Activated CD4-positive, alpha-beta T cell treated with anti-CD3 and anti-CD28 coated beads, Interleukin-2, amount 50 U/mL, for 4 hours (primary cell): ENCODE results near the gene COPG2.

Source experiments
- DNase-seq, 2 experiments: peaks; one replicate each; pipeline ENCODE4 v3.0.0-alpha.2; 2020

Gene COPG2

DNA sequence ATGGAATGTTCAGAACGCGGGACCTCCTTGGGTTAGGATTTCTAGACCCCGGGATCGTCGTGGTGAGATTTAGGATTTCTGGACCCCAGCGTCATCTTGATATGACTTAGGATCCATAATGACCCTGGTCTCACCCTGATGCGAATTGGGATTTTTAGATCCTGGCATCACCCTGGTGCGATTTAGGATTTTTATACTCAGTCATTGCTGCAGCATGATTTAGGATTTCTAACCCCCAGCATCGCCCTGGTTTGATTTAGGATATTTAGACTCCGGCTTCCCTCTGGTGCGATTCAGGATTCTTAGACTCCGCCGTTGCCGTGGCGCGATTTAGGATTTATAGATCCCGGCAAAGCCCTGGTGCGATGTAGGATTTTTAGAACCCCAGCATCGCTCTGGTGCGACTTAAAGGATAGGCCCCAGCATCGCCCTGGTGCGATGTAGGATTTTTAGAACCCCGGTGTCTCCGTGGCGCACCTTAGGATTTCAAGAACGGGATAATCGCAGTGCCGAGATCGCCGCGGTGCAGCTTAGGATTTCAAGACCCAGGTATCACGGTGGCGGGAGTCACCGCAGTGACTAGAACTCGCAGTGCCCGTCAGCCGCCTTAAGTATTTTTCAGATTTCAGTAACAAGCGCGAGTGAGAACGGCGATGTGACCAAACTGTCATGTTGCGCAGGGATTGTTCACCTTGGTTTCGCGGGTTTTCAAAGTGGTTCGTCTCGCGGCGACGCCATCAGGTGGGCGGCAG is 175.8 kb downstream of the COPG2 start:
- DNase-seq: no peak

DNA sequence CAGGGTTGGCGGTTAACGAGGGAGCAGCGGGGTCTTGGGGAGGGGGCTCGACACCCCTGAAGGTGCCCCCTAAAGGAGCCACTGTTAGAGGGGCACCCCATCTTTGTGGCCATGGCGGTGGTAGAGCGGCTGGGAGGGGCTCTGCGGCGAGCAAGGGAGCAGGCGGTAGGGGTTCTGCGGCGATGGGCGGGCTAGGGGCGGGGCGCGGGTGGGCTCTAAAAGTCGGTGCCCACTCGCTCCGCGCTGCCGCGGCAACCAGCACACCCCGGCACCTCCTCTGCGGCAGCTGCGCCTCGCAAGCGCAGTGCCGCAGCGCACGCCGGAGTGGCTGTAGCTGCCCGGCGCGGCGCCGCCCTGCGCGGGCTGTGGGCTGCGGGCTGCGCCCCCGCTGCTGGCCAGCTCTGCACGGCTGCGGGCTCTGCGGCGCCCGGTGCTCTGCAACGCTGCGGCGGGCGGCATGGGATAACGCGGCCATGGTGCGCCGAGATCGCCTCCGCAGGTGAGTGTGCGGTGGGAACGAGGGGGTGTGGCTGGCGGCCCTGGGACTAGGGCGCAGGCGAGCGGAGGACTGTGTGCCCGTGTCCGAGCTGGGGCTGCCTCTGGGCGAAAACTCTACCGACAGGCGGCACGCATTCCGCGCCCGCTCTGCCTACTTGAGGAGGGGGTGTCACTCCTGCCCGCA is 176.6 kb downstream of the COPG2 start, which contains the start of gene MEST:
MEST (plus strand) TSS at position 245 of the 682 bp plus-strand sequence; CDS start at position 474, 229 bp downstream.
- no peak for DNase-seq

DNA sequence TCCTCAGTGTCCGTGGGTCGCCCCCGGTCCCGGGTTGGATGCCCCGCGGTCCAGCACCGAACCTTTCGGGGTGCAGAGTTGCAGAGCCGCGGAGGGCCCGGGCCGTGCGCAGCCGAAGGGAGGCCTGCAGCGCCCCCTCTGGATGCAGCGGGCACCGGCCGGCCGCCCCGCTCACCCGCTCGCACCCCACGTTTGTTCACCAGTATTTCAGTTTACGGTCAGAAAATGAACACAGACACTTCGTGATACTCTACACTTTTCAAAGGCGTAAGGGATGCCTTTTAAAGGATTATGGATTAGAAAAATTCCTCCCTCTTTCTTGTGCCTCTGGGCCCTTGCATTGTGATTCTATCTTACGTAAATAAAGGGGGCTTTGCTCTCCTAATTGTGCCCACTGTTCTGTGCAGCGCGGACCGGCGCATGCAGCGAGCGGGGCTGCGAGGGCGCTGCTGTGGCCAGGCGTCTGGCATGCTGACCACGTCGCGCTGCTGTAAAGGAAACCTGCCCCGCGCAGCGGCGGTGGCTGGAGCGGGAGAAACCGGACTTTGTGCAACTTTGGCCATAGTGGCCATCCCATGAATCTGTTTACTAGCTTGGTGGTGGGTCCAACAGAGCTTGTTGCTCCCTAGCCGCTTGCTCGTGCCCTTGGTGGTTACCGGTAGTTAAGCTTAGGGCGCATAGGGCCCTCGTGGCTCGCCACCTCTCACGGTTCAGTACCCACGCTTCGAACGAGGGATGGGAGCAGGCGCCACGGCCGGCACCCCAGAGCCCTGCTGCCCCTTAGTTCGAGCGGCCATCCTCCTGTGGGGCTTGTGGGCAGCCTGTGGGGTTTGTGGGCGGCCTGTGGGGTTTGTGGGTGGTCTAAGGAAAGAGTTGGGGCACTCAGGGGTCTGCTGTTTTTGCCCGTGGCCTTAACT is 177.4 kb downstream of the COPG2 start:
- peak in 1 of 2 experiments; percentile 8 for DNase-seq

DNA sequence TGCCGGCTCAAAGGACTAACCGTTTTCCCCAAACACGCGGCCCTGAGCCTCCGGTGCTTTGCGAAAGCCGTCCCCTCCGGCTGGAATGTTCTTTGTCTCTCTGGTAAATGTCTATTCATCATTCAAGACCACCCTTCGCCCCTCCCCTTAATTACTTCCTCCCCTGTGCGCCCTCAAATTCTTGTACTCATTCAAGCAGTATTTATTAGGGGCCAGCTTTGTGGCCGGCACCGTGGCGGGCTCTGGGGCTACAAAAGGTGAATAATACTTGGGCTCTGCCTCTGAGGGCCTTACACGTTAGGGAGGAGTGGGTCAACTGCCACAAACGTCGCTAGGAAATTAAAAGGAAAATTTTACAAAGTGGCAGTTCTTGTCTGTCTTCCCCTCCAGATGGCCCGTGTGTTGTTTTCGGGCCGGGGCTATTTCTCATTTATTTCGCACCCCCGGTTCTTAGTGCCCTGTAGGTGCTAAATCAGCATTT is 178.2 kb downstream of the COPG2 start:
- DNase-seq: no peak

DNA sequence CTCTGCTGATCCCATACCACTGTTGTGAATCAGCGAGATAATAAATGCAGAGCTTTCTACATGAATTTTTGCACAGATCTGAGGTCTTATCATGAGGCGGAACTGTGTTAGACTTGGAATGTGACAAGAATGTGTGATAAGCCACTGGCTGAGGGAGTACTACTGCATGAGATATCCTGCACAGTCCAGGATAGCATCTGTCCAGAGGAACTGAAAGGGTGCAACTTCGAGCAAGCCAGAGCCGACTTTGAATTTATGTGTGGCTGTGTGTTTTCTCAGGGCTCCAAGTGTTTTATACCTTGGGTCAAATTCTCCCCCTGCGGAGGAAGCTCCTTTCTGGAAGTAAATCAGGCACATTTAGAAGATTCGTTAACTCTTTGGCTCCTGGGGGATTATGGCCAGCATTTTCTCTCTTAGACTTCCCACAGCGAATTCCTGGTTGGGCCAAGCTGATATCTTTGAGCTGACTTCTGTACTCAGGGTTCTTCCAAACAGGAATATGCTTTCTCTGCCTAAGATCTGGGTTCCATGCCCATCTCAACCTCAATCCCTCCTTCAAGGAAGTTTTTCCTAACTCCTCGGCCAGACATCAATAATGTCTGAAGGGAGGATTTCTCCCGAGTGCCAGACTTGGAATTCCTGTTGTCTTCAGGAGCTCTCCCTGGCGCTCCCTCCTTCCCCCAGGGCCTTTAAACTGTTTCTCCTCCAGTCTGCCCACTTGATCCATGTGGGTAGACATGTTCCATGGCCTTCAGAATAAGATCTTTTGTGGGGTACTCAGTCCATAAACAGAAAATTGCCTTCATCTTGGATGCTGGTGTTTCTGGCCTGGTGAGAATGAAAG is 179.2 kb downstream of the COPG2 start:
- no peak for DNase-seq

DNA sequence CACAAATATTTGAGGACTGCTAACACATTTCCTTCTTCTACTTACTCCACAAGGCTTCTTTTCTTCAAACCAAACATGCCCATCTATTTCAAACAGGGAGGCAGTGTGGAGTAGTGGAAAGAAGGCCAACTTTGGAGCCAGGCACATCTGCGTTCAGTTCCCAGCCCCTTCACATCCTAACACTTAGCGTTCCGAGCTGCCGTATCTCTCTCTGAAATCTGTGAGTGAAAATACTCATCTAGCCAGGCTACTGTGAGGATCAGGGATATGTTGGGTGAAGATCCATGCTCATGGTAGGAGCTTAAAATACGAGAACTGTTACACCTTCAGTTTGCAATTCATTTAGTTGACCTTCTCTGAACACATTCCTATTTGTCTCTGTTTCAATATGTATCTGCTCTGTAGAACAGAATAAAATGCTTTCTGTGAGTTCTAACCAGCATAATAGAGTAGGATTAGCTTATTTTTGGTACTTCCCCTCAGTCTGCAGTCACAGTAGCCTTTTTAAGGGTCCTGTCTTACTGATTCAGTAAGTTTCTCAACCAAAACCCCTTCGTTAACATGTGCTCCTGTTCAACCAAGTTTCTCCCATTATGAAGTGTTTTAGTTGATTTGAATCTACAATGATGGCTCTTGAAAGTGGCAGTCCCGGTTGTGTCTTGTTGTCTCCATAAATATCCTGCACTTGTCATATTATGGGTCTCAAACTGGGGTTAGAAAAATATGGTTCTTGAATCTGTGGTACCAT is 180.0 kb downstream of the COPG2 start:
- no peak for DNase-seq

DNA sequence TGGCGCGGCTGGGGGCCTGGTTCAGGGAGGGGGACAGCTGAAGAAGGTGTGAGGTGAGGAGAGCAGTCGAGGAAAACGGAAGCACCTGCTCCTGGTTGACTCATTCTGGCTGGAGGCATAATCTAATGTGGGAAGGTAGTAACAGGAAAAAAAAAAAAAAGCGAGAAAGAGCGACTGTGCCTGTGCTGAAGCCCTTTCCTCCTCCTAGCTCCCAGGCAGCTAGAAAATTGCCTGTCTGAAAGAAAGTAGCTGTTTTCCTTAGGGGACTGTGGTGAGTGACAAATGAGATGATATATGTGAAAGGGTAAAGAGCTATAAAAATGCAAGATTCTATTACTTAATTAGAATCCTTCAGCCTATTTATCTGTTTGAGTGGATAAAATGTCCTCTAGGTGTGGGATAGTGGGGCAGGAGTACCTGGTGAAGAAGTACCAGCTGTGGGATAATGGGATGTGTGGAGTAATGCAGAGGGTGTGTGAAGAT is 181.6 kb downstream of the COPG2 start:
- DNase-seq: no peak

DNA sequence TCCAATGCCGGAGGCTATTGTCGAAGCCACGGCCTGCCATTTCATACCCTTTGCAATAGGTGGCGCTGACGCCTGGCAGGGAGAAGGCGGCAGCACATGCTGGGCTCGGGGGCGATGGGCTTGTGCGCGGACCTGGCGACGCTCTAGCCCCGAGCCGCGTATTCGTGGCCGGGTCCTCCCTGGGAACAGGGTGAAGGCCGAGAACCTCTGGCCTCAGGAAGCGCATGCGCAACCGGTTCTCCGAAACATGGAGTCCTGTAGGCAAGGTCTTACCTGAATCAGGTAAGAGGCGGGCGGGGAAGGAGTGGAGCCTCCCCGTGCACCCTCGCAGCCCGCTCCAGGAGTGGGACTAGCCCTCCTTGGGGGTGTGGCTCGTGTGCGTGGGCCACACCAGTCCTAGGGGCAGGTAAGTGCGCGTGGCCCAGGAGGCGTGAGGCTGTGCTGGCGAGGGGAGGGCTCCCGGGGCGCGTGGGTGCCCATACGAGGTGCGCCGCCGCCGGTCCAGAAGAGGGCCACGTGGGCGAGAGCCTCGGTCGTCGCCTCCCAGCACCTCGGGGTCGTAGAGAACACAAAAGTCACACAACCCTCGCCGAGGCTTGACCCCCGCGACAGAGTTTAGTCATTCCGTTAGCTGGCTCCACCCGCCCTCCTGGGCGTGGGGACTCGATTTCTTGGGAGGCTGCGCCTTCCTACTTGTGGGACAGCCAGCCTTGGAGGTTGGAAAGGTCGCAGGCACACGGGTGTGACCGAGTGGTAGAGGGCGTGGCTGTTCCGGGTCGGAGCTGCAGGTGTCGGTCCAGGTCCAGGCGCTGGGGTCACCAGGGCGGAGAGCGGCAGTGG is 182.2 kb downstream of the COPG2 start:
- peak; percentile 45 to 47 for DNase-seq

DNA sequence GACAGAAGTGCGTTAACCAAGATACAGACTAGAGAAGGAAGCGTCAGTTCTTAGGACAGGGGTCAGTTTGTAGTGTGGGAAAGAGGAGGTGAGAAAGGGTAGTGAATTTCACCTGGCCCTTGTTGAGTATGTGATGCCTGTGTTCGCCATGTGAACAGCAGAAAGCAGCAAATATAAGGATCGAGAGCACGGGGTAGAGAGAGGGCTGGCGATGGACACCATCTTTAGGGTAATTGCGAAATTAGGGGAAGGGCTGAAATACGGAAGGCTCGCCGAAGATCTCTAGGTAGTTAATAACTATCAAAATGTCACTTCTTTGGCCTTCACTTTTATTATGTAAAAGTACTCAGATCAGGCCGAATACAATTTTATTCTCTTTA is 182.8 kb downstream of the COPG2 start:
- no peak for DNase-seq

DNA sequence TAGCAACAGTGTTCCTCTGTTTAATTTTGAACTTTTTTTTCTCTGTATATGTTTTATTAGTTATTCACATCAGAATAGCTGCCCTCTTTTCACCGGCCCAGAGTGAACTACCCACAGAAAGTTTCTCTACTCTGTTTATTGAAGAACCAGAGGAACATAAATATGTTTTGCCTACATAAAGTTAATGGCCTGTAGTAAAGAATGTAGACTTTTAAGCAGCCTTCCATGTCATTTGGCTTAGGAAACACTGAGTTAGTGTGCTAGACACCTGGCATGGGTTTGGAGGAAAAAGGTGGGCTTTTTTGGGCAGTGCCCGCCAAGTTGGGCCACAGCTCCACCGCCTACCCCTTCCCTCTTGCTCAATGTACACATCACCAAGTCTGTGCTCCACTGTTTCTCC is 185.5 kb downstream of the COPG2 start:
- DNase-seq: no peak

DNA sequence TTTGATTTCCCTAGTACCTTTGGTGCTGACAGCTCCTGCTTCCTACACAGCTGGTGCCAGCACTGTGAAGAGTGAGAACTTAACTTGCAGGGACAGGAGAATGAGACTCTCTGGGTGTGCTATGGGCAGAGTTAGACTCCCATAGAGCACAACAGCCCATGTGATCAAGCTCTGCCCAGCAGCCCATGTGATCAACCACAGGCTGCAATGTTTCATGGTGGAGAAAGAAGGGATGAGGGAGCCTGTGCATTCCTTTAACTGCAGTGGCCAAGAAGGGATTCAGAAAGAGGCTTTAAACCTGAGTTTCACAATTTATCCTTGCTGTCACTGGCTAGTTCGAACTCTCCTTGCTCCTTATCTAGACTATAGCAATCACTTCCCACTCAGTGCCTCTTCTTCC is 186.7 kb downstream of the COPG2 start:
- DNase-seq: no peak

DNA sequence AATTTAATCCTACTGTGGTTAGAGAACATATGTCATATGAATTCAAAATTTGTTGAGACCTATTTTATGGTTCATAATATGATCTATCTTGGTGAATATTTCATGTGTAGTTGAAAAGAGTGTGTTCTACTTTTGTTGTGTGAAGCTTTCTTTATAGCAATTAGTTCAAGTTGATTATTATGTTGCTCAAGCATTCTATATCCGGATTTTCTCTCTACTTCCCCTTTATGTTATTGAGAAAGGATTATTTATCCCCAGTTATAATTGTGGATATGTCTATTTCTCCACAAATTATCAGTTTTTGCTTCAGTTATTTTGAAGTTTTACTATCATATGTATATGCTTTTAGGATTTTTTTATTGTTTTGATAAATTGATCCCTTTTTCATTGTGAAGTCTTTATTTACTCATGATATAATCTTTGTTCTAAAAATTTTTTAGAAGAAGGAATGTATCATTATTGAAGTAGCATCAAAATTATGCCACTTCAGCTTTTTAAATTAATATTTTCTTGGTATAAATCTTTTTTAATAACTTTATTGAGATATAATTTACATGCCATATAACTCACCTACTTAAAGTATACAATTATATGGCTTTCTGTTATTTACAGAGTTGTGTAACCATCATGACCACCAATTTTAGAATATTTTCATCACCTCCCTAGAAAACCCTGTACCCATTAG is 188.7 kb downstream of the COPG2 start:
- DNase-seq: no peak

DNA sequence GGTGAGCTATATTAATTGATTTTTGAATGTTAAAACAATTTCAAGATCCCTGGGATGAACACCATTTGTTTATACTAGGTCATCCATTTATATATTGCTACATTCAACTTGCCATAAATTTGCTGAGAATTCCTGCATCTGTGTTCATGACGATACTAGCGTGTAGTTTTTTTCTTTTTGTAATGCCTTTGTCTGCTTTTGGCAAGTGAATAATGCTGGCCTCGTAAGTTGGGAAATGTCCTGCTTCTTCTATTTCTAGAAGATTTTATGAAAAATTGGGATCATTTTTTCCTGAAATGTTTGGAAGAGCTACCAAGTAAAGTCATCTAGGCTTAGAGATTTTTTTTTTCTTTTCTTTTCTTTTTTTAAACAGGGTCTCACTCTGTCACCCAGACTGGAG is 189.6 kb downstream of the COPG2 start:
- no peak for DNase-seq

DNA sequence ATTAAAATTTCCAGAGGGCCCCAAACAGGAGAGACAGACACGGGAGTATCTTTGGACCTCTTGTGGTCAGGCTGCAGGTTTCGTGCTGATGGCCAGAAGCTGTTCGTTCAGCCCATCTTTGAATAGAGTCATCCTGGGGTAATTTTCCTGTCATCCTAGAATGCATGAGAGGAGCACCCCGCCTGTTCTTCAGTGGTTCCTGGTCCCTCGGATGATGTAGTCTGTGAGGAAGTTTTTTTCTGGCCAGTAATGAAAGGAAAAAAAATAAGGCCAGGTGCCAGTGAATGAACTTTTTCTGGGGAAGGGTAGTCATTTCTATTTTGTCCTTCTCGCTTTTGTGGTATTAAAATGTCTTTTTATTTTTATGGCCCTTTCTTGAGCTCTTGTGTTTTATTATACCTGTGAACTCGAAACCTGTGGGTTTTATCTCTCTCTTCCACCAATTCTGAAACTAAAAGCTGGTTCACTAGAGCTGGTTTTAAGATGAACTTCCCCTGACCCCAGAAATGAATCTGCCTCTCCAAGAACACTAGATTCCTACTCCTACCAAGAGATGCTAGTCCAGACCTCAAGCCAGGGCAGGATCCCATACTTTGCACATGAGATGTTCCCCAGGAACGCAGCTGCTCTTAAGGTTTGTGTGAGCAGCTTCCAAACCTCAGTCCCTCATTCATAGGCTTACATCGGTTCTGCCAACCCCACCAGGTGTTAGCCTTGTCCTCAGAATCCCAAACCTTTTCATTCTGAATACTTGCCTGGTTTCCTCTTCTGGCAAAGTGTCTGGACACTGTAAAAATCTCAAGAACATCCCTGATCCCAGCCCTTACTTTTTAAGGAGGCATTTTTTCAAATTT is 192.0 kb downstream of the COPG2 start:
- no peak for DNase-seq

DNA sequence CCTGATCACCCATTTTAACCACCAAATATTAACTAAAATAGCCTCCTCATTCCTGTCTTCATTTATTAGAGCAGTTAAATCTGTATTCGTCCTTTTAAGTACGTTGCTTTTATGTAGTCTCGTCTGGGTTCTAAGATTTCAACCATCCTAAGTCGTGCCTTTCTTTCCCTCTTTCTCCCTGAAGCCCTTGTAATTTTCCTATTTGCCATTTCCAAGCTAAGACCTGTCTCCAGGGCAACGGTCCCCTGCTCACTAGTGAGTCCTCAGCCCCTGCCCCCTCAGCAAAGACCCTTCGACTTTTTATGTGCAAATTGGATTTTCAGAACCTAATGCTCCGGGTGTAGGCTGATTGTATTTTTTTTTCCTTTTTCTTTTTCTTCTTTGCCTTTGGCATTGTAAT is 192.8 kb downstream of the COPG2 start:
- DNase-seq: no peak

DNA sequence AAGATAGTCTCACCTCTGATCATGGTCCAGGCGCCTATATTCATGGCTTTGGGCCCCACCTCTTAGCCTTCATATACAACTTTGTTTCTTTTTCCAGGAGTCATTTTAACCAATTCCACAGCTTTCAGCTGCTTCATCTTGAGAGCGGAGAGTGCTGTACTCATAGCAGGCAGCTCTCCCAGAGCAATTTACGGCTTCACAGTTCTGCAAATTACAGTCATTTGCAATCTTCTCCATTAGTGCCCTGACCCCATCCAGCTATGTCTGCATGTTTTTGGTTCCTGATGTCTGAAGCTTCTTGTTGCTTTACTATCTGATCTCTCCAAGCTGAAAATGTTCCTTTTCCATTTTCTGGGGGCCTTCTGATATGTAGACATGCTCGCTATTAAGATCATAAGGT is 194.7 kb downstream of the COPG2 start:
- no peak for DNase-seq

DNA sequence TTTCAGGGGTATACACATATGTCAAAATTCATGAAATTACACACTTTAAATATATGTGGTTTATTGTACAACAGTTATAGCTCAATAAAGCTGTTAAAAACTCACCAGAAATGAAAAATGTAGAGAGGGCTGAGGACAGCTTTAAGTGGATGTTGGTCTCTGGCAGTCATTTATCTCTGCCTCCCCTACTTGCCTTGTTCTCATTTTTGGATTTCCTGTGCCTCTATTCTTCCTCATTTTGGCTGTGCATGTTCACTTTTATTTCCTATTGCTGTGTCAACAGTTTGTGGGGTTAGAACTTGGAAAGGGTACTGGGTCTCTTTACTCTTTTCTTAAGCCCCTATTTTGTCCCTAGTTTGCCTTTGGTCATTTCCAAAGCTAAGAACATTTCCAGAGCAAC is 195.3 kb downstream of the COPG2 start:
- DNase-seq: no peak

DNA sequence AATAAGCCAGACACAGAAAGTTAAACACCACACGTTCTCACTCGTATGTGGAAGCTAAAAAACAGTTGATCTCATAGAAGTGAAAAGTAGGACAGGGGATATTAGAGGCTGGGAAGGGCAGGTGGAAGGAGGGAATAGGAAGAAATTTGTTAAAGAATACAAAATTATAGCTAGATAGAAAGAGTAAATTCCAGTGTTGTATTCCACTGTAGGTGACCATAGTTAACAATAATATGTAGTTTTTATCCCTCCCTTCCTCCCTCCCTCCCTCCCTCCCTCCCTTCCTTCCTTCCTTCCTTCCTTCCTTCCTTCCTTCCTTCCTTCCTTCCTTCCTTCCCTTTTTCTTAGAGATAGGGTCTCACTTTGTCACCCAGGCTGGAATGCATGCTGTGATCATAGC is 196.6 kb downstream of the COPG2 start:
- DNase-seq: no peak

DNA sequence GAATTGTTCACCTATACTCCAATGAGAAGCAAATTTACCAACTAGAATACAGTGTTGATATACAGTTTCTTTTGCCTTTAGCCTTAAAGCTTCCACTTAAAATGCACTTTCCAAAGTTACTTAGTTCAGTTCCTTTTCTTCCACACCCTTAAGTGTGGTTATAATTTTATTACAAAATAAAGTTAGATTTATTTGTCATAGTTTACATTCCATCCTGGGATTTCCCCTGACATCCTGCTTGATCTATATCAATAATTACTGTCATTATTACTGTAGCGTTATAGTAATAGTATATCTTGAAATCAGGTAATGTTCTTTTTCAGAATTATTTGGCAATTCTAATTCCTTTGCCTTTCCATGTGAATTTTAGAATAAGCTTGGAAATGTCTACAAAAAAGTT is 199.9 kb downstream of the COPG2 start:
- DNase-seq: no peak
